Measurements from ENCODE around the gene DAB1. TPM values are rescaled to one million over a fixed set of nuclear protein-coding genes. Genes with fewer than 3 reads are reported as not detected.

DAB1 gene
- total and polyA plus RNA-seq, 2 of the 8 experiments (the other 6 are each of a cell fraction or from before 2014, with no cell fraction given) = 4.4 to 11.8 TPM

DNA sequence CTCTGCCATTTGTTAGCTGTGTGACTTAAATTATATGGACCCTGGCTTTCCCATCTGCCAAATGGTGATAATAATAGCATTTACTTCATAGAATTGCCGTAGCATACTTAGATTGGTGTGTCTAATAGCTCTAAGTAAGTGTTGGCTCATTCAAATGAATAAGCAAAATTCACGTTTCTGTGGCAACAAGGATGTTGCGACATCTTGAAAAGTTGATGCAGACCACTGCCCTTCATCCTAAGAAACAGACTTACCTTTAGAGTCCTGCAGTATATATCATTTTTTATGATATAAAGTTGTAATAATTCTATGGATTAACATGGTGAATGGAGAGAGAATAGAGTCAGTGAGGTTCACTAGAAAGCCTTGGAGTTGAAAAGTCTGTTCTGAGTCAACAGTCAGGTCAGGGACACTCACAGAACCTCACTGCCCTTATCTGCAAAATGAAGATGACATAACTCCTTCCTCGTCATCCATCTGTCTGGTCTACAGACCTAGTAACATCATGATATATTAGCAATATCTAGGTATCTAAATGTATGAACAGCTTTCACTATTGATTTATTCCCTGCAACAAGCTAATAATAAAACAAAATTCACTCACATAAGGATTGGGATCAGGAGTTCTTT, 290.8 kb downstream of the DAB1 start:
- Histone ChIP-seq H2BK5ac (ENCODE audit: low read depth, low read length) (no peak overlapping the region), H2BK15ac (ENCODE audit: low read length) (no peak overlapping the region), H4K91ac (replicated peaks; ENCODE audit: insufficient read length, low read length) (no peak overlapping the region), H3K4me3 (ENCODE audit: extremely low read depth in 1 of 4, insufficient read depth in 2 of 4, low read depth in 3 of 4, low read length in 4 of 4) (no peak overlapping the region), H3K27me3 (replicated peaks in 1 of 4; ENCODE audit: control insufficient read depth in 3 of 4, extremely low read depth in 1 of 4, insufficient read depth in 3 of 4, low read length in 3 of 4) (no peaks in the 10 kb centered on the region), H3K9ac (replicated peaks in 1 of 4; ENCODE audit: extremely low read depth in 1 of 4, low read depth in 3 of 4, low read length in 3 of 4) (no peak overlapping the region), H4K5ac (ENCODE audit: insufficient read length, low read depth, low read length) (no peak overlapping the region), H3K9me3 (ENCODE audit: insufficient read depth in 2 of 2, low read depth in 1 of 2, low read length in 1 of 2) (no peaks in the 10 kb centered on the region), H3K36me3 (ENCODE audit: control insufficient read depth in 2 of 4, insufficient read depth in 4 of 4, low read length in 3 of 4) (no peaks in the 10 kb centered on the region), H3K4ac (replicated peaks; ENCODE audit: insufficient read length, low read depth, low read length) (no peak overlapping the region), H2AFZ (ENCODE audit: low read length) (no peak overlapping the region), H3K23me2 (ENCODE audit: low read depth, low read length) (no peaks in the 10 kb centered on the region), H3K18ac (ENCODE audit: extremely low read depth, low read length) (no peak overlapping the region), H2BK12ac (ENCODE audit: low read depth, low read length) (no peak overlapping the region), H3K14ac (ENCODE audit: insufficient read length) (no peak overlapping the region), H3K4me1 (replicated peaks in 1 of 4; ENCODE audit: control insufficient read depth in 3 of 4, insufficient read depth in 4 of 4, low read length in 3 of 4) (peaks cover 0 to 3% (median 0%) of the 10 kb centered on the region in 4 experiments; a peak in 1 of 7 replicates), H3K79me2 (ENCODE audit: control insufficient read depth in 1 of 2, insufficient read depth in 2 of 2, low read length in 2 of 2) (no peaks in the 10 kb centered on the region), H2BK20ac (ENCODE audit: low read length) (no peak overlapping the region), H3K23ac (ENCODE audit: insufficient read length) (no peak overlapping the region), H4K8ac (ENCODE audit: extremely low read depth, insufficient read depth, low read length) (no peak overlapping the region), H3K4me2 (ENCODE audit: insufficient read depth in 1 of 2, low read depth in 2 of 2, low read length in 2 of 2) (no peak overlapping the region), H3K27ac (ENCODE audit: low read depth, low read length) (no peak overlapping the region), H2BK120ac (replicated peaks; ENCODE audit: low read depth, low read length) (no peak overlapping the region), H2AK5ac (ENCODE audit: low read depth, low read length) (no peak overlapping the region), H3K56ac (replicated peaks; ENCODE audit: insufficient read length, low read depth, low read length) (no peak overlapping the region), H4K20me1 (replicated peaks in 1 of 2; ENCODE audit: control insufficient read depth in 1 of 2, insufficient read depth in 2 of 2, low read length in 2 of 2) (no peaks in the 10 kb centered on the region), H3K79me1 (ENCODE audit: low read depth, low read length) (no peaks in the 10 kb centered on the region)
- CTCF ChIA-PET (ENCODE audit: partially characterized antibody) = interaction anchor here (1.2 to 1.3 kb wide), 2 partner anchors 14 to 26 kb away, joined by 3 read pairs; no protein-coding TSS in a partner anchor
- 92% methylated on average over 4 of the region's 4 CpGs; no CpG with 5 or more reads in 1 of the 2 experiments for WGBS, 2 experiments (ENCODE audit: extremely low coverage in 1 of 2, insufficient coverage in 1 of 2, insufficient read length in 1 of 2, insufficient replicate concordance in 2 of 2, low coverage in 1 of 2, low lambda C conversion rate in 2 of 2, missing lambda C conversion rate in 1 of 2)
- POLR2A ChIA-PET (ENCODE audit: partially characterized antibody) = no interaction called here
- no peak for FAIRE-seq
- no peak for DNase-seq (ENCODE audit: low read depth in 1 of 2, low spot score in 2 of 2)
- TF ChIP-seq HDAC2 (IDR thresholded peaks at IDR 0.05; ENCODE audit: borderline replicate concordance in 1 of 2, low read depth in 2 of 2, low read length in 2 of 2) (no peak), CEBPB (IDR thresholded peaks at IDR 0.05; ENCODE audit: low read depth, low read length) (peak; percentile 77; the same call in 1 of the 2 replicates)

Data from H1 (cell line).